ENCODE measurements around the gene DYRK2.
A peak's percentile ranks its signal among the peaks of the same experiment; 100 is the strongest.

The DYRK2 gene

DNA sequence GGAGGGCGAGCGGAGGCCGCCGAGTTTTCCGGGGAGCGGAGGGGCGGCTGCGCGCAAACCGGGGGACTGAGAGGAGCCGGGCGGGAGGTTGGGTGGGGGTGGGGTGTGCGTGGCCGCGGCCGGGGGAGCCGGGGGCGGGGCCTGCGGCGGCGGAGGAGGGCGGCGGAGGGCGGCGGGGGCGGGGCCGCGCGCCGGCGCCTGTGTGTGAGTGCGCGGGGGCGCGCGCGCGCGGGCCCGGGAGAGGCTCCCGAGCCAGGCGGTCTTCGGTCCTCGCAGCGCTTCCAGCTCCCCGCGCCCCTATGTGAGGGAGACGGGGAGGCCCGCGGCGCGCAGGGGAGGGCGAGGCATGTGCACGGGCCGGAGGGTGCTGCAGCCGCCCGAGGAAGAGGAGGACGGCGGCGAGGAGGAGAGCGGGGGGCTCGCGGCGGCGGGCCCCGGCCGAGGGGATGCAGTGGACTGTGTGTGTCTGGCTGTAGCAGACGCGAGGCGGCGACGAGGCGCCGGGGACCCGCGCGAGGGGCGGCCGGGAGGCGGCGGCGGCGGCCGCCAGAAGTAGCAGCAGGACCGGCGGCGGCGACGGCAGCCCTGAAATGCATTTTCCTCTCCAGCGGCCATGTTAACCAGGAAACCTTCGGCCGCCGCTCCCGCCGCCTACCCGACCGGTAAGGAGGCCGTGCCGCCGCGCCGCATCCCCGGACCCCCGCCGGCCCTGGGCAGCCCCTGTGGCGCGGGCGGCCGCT lies at the start of gene DYRK2:
DYRK2 (plus strand) TSS at position 225 of the 740 bp plus-strand sequence; CDS start at position 614, 389 bp downstream.
- DNase-seq, result peak; percentile 72

DNA sequence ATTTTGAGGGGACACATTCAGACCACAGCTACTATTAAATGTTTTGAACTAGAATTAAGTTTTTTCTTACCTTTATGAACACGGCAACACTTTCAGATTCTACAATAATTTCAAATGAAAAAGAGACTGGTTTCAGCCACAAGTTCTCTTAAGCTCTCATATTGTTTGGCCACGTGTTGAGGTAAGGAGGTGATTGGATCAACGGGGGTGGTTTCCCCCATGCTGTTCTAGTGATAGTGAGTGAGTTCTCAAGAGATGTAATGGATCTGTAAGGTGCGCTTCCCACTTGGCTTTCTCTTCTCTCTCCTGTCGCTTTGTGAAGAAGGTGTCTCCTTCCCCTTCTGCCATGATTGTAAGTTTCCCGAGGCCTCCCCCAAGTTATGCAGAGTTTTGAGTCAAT lies 48.9 kb upstream of the DYRK2 start:
- DNase-seq, result no peak

DNA sequence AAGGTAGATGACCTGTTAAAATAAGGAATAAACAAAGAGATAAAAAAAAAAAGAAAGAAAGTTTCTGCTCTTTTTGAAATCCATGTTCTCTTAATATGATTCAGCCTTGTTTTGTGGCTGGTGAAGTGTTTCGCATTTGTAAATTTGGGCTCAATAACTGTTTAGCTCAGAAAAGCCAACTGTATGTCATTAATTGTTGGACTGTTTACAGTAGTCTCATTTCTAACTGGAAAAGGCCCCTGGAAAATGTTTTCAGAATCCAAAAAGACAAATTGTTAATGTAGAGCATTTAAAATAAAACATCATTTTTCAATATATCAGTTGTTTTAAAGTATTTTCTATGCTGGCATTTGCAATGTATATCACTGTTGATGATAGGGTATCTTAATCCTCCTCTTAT lies 47.4 kb upstream of the DYRK2 start:
- DNase-seq, result no peak

DNA sequence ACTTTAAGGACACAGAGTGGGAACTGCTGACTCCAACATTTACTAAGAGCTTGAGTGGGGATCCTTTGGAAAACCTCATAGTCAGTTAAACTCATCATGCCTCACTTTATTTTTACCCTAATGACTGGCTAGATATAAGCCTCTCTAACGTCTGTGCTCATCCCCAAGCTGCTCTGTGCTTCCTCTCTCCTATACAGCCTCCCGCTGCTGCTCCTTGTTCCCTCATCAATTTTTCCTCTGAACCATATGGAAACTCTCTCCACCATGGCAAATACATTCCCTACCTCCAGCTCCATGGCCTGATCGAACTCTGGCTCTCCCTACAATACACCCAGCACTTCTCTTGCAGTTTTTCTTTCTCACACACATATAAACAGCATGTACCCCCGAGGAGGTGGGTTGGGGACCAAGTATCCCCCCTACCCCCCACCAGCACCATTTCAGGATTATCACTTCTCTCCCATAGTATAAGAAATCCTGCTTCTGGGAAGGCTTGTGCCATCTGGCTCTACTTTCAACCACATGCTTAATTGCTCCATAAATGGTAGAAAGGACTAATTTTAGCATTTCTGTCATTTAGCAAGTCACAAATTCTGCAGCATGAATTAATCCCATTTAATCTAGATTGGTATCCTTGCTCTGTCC lies 39.2 kb upstream of the DYRK2 start:
- no peak for DNase-seq

DNA sequence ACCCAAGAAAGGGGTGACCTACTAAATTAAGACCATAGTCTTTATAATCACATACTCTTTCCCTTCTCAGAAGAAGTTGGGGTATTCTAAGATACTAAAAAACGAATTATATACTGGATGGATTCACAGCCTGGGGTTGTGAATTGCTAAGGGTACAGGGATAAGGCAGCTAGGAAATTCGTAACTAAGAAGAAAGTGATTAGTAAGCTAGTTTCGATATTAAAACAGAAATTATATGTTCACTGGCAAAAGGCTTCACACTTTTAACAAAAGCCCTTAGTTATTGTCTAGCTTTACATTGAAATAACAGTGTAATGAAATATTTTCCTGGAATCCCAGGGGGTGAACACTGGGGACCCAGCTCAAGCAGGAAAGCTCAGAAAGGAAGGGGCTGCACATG lies 35.5 kb upstream of the DYRK2 start:
- no peak for DNase-seq

DNA sequence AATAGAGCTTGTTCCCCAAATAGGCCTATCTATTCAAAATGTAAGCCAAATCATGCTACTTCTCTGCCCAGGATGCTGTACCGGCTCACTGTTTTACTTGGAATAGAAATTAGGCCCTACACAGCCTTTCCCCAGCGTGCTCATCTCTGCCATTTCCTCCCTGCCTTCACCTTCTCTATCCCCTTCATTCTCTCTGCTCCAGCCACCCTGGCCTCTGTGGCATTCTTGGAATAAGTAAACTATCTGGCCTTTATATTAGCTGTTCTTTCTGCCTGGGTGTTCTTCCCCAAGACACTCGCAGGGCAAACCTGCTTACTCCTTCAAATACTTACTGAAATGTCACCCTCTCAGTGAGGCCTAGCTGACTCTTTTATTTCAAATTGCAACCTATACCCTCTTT lies 30.9 kb upstream of the DYRK2 start:
- no peak for DNase-seq

DNA sequence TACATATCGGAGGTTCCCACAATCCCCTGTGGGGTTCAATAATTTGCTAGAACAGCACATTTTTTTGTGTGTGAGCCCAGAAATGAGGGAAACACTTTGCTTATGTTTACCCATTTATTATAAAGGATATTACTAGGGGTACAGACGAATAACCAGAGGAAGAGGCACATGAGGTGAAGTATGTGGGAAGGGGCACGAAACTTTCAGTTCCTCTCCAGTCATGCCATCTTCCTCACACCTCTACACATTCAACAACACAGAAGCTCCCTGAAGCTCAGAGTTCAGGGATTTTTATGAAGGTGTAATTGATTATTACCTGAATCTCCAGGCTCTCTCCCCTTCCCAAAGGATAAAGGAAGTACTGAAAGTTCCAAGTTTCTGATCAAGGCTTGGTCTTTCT lies 30.2 kb upstream of the DYRK2 start:
- no peak for DNase-seq

DNA sequence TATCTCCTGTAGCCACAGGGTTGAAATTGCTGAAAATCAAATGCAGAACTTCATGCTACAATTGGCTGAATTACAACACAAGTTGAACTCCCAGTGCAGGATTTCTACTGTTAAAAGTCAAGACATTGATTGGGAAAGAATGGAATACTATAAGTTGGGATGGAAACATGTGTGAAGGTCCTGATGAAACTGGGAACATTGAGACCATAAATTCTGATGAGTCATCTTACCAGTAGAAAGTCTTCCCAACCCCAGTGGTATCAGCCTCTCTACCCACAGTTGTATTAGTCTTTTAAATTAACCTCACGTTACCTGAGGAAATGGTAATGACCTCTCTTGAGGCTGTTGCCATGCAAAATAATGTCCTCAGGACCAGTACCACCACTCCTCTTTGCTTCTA lies 27.4 kb upstream of the DYRK2 start:
- DNase-seq, result no peak

DNA sequence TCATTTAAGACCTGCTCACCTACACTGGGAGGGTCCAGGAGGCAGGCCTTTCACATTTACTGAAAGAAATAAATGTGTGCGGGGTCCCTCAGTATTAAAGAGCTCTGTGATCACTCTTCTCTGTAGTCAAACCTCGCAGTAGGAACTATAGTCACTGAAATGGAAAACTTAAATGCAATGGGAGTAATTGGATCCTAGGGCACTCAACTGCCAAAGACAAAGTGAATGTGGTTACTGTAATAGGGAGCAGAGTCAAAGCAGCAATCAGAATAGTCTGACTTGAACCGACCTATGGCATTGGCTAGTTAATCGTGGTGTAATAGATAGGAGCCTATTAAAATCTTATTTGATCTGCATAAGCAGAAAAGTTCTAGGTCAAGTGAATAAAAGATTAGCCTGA lies 26.6 kb upstream of the DYRK2 start:
- DNase-seq, result no peak

DNA sequence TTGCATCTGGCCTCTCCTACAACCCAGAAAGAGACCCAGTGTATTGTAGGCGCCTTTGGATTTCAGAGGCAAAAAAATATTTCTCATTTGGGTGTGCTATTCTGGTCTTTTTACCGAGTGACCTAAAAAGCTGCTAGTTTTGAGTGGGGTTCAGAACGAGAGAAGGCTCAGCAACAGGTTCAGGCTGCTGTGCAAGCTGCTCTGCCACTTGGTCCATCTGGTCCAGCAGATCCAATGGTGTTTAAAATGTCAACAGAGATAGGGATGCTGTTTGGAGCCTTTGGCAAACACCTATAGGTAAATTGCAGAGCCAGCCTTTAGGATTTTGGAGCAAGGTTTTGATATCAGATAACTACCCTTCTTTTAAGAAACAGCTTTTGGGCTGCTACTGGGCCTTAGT lies 25.3 kb upstream of the DYRK2 start:
- no peak for DNase-seq

DNA sequence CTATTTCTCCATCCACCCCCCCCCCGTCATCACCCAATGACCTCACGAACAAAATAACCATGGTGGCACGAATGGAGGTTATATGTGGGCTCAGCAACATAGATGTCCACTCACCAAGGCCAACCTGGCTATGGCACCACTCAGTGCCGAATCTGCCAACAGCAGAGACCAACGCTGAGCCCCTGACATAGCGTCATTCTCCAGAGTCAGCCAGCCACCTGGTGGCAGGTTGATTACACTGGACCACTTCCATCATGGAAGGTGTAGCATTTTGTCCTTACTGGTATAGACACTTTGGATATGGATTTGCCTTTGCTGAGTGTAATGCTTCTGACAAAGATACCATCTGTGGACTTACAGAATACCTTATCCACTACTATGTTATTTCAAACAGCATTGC lies 24.2 kb upstream of the DYRK2 start:
- DNase-seq, result no peak

DNA sequence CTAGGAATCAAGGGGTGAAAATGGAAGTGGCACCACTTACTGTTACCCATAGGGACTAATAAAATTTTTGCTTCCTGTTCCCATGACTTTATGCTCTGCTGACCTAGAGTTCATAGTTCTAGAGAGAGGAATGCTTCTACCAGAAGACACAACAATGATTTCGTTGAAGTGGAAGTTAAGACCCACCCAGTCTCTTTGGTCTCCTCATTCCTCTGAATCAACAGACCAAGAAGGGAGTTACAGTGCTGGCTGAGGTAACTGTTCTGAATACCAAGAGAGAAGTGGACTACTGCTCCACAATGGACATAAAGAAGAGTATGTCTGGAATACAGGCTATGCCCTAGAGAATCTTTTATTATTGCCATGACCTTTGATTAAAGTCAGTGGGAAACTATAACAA lies 23.5 kb upstream of the DYRK2 start:
- no peak for DNase-seq

DNA sequence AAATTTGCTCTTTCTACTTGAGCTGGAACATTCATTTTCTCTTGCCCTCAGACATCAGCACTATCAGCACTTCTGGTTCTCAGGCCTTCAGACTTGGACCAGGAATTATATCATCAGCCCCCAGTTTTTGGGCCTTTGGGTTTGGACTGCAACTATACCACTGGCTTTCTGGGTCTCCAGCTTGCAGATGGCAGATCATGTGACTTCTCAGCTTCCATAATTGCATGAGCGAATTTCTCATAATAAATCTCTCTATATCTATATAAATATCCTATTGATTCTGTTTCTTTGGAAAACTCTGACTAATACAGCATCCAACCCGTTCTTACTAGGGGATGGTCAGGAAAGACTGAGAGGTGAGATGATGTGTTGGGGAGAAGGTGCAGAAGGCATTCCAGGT lies 22.4 kb upstream of the DYRK2 start:
- no peak for DNase-seq

DNA sequence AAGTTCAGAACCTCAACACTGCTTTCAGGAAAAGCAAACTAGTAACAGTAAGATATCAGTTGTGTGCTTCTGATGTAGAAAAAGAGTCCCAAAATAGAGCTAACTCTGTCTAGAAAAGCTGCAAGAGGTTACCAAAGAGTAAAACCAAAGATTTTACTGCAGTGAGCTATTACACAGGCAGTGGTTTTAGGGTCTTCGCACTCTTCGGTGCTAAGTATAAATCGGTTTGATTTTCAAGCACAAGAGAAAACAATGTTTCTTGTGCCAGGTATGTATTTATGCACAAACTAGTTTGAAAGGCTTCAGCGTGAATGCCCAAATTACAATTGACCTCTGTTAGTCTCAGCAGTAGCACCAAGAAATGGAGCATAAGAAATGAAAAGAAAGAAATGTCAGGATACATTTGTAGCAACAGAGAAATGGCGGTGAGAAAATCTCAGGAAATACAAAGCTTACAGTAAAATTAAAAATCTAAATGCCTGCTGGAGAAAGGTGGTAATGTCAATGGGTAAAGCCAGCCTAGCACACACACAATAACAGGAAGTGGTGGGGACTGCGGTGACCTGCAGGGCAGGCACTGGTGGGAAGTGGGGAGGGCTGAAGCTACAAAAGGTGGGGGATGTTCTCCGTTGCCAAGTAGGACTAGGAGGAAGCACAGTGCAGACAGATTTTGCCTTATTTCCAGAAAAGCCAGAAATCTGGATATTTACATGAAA lies 18.0 kb upstream of the DYRK2 start:
- no peak for DNase-seq

DNA sequence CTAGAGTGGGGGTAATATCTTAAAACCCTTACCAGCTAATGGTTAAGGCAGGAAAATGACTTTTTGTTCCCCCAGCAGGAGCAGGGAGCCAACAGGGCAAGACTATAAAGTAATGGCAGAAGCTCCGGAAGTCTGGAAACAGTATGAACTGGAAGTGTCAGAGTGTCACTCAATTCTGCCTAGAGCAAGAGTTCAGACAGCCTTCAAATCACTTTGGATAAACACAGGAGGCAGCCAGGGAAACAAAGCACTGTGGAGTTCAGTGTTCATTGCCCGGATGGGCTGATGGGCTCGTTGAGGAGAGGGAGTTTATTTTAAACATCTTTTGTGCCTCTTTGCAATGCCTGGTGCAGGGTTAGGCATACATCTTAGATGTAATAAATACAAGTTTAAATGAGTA lies 16.5 kb upstream of the DYRK2 start:
- no peak for DNase-seq

DNA sequence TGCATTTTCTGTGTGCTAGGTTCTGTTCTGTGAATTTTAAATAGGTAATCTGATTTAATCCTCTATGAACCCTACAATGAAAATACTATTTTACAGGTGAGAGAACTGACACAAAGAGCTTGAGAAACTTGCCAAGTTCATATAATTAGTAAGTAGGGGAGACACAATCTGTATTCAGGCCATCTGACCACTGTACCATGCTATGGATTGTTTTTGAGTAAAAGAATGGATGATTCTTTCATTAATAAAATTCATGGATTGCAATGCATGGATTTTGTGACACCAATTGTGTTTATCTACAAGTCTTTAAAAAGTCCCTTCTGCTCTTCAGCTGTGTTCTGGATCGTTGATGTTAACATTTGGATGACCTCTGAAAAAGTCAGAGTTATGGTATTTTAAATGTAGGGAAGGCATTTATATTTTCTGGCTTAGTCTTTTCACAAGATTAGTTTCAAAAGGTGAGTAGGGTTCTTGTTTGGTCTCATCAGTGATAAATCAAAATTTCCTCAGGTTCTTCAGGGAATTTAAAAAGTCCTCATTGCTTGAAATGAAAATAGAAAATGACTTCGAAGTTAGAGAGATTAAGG lies 15.4 kb upstream of the DYRK2 start:
- no peak for DNase-seq

DNA sequence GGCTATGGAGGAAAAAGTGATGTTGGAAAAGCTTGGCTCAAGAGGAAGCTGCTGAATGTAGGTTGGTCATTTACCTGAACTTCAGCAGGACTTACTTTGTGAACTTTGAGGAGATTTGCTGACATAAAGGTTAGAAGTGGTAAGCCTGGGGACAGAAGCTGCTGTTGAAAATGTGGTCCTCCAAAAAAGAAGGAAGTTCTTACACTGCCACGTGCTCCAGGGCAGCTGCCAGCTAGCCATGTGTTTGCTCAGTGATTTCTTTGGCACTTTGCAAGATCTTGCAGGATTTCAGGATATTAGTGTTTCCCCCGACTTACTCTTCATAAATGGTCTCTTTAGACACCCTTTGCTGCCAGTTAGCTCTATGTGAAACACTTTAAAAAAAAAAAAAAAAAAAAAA lies 14.8 kb upstream of the DYRK2 start:
- no peak for DNase-seq

DNA sequence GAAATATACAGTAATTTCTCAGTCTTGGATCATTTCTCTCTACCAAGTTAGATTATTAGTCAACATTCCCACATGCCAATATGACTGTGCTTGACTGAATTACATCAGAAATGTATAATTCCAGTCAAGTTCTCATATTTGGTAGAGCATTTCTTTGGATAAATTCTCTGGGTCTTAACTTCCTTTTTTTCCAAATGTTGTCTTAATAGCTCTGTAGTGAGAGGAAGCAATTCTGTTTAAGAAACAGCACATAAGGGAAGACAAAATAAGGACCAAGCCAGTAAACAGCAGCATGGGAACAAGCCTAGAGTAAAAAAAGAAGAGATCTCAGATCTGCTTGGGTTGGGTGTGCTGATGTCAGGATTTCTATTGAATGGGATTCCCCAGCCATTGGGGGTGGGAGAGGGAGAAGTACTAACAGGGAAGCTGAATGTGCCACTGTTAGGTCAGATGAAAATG lies 14.2 kb upstream of the DYRK2 start:
- DNase-seq, result no peak

DNA sequence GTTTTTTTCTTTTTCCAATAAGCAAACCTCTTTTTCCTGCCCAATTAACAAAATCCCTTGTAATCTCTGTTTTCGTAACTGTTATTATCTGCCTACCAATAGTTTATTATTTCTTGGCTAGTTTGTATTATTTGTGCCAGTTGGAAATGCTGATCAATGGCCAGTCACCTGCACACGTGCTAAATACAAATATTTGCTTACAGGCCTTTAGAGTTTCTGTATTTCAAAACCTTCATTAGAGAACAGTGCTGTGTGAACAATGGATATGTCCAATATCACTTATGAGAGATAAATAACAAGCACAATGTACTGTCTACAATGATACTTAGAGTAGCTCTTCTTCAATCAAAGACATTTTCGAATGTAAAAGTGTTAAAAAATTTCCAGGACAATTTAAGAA lies 10.8 kb upstream of the DYRK2 start:
- no peak for DNase-seq

DNA sequence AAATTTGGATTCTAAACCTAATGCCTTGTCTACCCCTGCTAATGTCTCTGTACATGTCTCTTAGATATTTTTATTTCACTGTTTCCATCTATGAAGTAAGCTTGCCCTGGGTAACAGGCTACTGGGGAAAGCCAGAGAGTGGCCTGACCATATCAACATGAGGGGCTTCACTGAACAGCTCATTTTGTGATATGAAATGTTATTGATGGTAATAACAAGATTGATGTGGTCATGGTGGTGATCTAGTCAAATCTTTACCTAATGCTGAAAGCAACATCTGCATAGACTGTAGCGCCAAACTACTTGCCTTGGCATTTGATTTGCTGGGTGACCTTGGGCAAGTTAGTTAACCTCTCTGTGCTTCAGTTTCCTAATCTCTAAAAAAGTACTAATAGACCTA lies 9.9 kb upstream of the DYRK2 start:
- no peak for DNase-seq

DNA sequence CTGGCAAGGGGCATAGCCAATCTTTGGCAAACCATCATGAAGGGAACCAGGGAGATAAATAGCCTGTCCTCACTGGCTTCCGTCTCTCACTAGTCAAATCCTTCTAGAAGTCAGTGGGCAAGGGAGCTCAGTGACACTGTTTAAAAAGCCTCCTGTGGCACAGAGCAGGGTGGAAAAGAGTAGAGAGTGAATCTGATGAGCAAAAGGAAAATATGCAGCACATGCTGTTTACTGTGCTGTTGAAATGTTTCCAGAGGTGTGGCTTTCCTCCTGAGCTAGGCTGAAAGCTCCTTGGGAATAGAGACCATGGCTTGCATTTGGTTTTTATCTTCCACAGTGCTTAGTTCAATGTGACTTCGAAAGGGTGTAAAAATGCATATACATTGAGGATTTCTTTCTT lies 7.7 kb upstream of the DYRK2 start:
- no peak for DNase-seq

DNA sequence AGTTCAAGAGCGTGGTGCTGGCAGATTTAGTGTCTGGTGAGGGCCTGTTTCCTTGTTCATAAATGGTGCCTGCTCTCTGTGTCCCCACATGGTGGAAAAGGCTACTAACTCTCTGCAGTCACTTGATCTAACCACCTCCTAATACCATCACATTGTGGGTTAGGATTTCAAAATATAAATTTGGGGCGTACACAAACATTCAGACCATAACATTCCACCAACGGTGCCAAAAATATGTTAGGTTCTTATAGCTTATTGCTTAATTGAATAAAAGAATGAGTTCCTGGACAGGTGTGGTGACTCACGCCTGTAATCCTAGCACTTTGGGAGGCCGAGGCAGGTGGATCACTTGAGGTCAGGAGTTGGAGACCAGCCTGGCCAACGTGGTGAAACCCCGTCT lies 3.4 kb upstream of the DYRK2 start:
- DNase-seq, result no peak

DNA sequence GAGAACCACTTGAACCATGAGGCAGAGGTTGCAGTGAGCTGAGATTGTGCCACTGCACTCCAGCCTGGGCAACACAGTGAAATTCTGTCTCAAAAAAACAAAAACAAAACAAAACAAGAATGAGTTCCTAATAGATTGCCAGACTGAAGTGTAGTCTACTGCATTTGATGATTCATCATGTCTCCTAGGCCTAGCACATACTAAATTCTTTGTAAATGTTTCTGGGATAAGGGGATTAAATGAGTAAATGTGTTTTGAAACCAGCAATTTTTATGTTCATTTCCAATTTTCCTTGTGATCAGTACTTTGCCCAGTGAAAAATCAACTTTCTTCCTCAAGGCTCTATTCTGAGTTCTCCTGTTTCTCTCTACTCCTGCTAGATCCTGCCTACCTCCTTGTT lies 2.9 kb upstream of the DYRK2 start:
- DNase-seq, result no peak

DNA sequence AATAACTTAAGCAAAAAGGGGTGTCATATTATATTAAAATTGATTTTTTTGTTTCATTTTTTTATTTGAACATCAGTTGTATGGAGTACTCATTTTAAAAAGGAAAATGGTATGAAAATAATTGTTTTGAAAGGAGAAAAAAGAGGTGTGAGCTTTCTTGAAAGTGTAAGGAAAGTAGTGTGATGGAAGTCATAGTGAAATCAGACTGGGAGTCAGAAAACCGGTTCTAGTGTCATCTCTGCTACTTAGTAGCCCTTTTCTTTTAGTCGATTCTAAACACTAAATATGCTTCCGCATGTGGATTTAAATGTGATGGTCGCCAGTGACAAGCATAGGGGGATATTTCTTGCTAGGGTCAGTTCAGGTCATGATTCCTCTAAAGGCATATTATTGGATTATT lies 1.8 kb upstream of the DYRK2 start:
- no peak for DNase-seq

Measured in amniotic stem cell (primary cell).